ENCODE results near the gene SEM1.
"Not testable (repeated sequence)": the region's sequence is repeated elsewhere in the genome, so short reads cannot be mapped to it uniquely, and the experiment has no call there.

The SEM1 gene

GRCh38 chr7:96658022-96658412 is 51.6 kb downstream of the SEM1 start:
- DNase-seq = no peak

DNA sequence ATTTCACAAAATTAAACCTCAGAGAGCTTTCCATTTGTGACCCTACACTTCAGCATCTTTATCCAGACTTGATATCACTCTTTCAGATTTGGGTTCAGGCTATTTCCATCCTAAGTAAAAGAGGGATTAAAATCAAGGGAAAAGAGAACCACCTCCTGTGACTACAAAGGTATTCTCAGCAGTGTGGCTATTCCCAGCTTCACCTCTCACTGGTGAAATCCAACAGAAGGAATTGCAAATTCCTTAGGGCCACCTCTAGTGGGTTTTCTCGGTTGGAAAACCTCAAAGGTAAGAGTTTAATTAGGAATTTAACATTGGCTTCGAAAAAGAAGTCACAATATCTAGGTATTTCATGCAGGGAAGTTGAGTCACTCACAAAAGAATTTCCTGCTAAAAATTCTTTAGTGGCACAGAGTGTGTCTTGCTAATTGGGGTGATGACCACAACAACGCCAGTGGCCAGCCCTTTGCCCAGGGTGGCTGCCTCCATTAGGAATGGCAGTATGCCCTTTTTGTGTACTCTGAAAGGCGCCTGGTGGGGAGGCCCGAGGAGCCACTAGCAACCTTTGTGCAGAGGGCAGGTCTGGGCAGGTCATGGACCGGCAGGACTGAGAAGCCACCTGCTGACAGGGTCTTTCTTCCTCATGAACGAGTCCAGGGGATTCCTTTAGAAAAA is 52.2 kb downstream of the SEM1 start:
- no peak for DNase-seq

GRCh38 chr7:96655956-96656355 is 53.7 kb downstream of the SEM1 start:
- no peak for DNase-seq

- no peak for DNase-seq
Measured at GRCh38 chr7:96654630-96655188, 54.9 kb downstream of the SEM1 start.

GRCh38 chr7:96649981-96650380 is 59.7 kb downstream of the SEM1 start:
- no peak for DNase-seq

DNA sequence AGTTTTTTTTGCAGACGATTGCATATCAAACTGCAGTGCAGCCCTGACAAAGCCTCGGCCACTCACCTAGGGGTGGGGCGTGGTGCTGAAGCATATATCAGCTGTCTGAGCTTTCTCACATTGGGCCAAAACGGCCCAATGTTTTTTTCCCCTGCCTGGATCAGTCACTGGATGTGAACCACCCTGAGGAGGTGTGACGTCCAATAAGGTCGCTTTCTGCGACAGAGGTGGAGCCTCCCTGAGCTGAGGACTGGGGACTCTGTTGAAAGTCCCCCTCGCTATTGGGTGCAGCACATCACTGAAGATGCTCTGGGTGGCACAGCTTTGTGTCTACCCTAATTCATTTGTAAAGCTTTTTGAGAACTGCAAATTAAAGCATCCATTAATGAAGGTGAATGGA is 60.9 kb downstream of the SEM1 start:
- DNase-seq = no peak

DNA sequence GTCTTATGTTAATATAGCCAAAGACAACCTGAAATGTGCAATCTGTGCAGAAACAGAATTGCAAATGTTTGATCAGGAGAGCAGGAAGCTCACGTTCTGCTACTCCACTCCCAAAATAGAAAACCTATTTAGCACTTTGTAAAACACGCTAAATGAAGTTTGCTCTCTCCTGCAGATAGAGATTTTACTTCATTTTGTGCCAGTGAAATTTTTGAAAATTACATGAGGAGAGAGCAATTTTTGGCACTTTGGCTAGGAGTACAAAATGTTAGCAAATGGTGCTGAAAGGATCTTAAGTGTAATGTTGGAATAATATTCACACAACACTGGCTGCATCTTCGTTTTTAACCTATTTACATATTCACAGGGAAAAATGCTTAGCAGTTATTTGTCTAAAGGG is 61.9 kb downstream of the SEM1 start:
- no peak for DNase-seq

- DNase-seq = no peak
Measured at GRCh38 chr7:96645084-96645483, 64.6 kb downstream of the SEM1 start.

- not testable (repeated sequence) for DNase-seq
Measured at GRCh38 chr7:96643436-96643835, 66.2 kb downstream of the SEM1 start.

DNA sequence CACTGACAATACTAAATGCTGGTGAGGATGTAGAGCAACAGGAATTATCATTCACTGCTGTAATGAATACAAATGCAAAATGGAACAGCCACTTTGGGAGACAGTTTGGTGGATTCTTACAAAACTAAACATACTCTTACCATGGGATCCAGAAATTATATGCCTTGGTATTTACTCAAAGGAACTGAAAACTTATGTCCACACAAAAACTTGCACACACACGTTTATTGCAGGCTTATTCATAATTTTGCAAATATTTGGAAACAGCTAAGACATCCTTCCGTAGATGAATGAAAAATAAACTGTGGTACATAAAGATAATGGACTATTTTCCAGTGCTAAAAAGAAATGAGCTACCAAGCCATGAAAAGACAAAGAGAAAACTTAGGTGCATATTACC is 69.6 kb downstream of the SEM1 start:
- DNase-seq = no peak

Data from CD4-positive, alpha-beta T cell treated with Interleukin-21 for 1 hour (primary cell).